Rectal smooth muscle tissue (tissue), 1 donor: Measurements from ENCODE around the gene APOC4.
A peak's percentile ranks its signal among the peaks of the same experiment; 100 is the strongest.
"Not testable (repeated sequence)": the region's sequence is repeated elsewhere in the genome, so short reads cannot be mapped to it uniquely, and the experiment has no call there.

ENCODE experiments used
- H3K27ac ChIP-seq: one replicate; pipeline ENCODE4 v1.7.0; 2013; ENCODE audit warnings: low read depth, low read length, inconsistent platforms
- H3K27me3 ChIP-seq: one replicate; pipeline ENCODE4 v1.7.0; 2013; ENCODE audit warnings: low read length; ENCODE audit not compliant: control insufficient read depth, insufficient read depth
- H3K36me3 ChIP-seq: one replicate; pipeline ENCODE4 v1.7.0; 2013; ENCODE audit warnings: low read length; ENCODE audit not compliant: control insufficient read depth, insufficient read depth
- H3K4me1 ChIP-seq: one replicate; pipeline ENCODE4 v1.7.0; 2013; ENCODE audit warnings: low read length; ENCODE audit not compliant: control insufficient read depth, insufficient read depth
- H3K4me3 ChIP-seq: one replicate; pipeline ENCODE4 v1.7.0; 2013; ENCODE audit warnings: low read length
- H3K9ac ChIP-seq: one replicate; pipeline ENCODE4 v1.7.0; 2013; ENCODE audit warnings: low read length

APOC4 gene

GRCh38 chr19:44907613-44908012, 34.4 kb upstream of the APOC4 start:
- Histone ChIP-seq H3K36me3 (no peaks in the 10 kb centered on the region), H3K9ac (no peak overlapping the region), H3K27me3 (peaks cover 12% of the 10 kb centered on the region), H3K4me3 (no peak overlapping the region), H3K4me1 (no peaks in the 10 kb centered on the region), H3K27ac (no peak overlapping the region)

GRCh38 chr19:44908074-44908835, 33.8 kb upstream of the APOC4 start:
- Histone ChIP-seq H3K27ac (no peak overlapping the region), H3K9ac (no peak overlapping the region), H3K4me3 (no peak overlapping the region), H3K27me3 (peaks cover 12% of the 10 kb centered on the region), H3K4me1 (no peaks in the 10 kb centered on the region), H3K36me3 (no peaks in the 10 kb centered on the region)

- Histone ChIP-seq H3K36me3 (no peaks in the 10 kb centered on the region), H3K27ac (no peak overlapping the region), H3K27me3 (peaks cover 12% of the 10 kb centered on the region), H3K4me3 (no peak overlapping the region), H3K4me1 (no peaks in the 10 kb centered on the region), H3K9ac (no peak overlapping the region)
Measured at GRCh38 chr19:44908836-44909261, 33.2 kb upstream of the APOC4 start.

- Histone ChIP-seq H3K36me3 (no peaks in the 10 kb centered on the region), H3K27ac (no peak overlapping the region), H3K4me3 (no peak overlapping the region), H3K9ac (no peak overlapping the region), H3K27me3 (peaks cover 9% of the 10 kb centered on the region), H3K4me1 (peaks cover 2% of the 10 kb centered on the region)
Measured at GRCh38 chr19:44909775-44910174, 32.3 kb upstream of the APOC4 start.

- H3K4me3 ChIP-seq, H3K36me3 ChIP-seq, H3K27ac ChIP-seq, H3K9ac ChIP-seq, H3K4me1 ChIP-seq, H3K27me3 ChIP-seq: not testable (repeated sequence)
Measured at GRCh38 chr19:44911896-44912295, 30.1 kb upstream of the APOC4 start.

DNA sequence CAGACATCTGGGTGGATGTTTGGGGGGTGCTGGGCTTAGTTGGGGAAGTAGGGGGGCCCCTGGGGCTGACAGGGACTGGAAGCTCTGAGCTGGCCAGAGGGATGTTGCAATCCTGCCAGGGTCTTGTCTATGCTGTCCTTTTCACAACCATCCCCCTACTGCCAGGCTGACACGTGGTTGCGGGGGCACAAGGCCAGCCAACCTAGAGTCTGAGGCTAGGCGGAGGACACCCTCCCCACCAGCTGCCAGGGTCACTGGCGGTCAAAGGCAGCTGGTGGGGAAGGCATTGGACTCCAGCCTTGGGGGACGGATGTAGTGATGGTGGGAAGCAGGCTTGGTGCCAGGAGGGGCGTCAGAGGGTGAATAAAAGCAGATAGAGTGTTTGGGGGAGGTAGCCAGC, 29.2 kb upstream of the APOC4 start:
- H3K4me3 ChIP-seq = no peak overlapping the region
- no peak overlapping the region for H3K27ac ChIP-seq
- no peaks in the 10 kb centered on the region for H3K27me3 ChIP-seq
- H3K4me1 ChIP-seq = peaks cover 3% of the 10 kb centered on the region
- no peak overlapping the region for H3K9ac ChIP-seq
- no peaks in the 10 kb centered on the region for H3K36me3 ChIP-seq

DNA sequence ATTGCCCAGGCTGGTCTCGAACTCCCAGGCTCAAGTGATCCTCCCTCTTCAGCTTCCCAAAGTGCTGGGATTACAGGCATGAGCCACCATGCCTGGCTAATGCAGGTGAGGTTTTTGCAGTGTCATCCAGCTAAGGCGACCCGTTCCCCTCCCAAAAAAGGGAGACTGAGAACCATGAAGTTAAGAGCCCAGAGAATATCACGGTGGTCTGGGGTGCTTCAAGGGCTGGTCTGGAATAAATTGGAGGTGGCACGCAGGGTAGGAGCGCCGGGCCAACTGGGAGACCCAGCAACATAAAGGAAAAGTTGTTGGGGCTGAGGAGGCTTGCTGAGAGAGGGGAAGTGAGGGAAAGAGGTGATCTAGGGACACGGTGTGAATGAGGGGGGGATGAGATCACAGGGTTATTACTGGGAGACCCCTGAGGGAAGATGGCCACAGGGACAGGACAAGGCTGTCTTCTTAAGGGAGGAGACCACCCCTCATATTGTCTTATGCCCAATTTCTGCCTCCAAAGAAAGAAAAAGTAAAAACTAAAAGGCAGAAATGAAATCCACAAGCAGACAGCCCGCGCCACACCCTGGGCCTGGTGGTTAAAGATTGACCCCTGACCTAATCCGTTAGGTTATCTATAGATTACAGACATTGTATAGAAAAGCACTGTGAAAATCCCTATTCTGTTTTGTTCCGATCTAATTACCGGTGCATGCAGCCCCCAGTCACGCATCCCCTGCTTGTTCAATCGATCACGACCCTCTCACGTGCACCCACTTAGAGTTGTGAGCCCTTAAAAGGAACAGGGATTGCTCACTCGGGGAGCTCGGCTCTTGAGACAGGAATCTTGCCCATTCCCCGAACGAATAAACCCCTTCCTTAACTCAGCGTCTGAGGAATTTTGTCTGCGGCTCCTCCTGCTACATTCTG, 28.3 kb upstream of the APOC4 start:
- H3K27ac ChIP-seq, H3K4me1 ChIP-seq, H3K9ac ChIP-seq, H3K36me3 ChIP-seq, H3K27me3 ChIP-seq, H3K4me3 ChIP-seq: not testable (repeated sequence)

DNA sequence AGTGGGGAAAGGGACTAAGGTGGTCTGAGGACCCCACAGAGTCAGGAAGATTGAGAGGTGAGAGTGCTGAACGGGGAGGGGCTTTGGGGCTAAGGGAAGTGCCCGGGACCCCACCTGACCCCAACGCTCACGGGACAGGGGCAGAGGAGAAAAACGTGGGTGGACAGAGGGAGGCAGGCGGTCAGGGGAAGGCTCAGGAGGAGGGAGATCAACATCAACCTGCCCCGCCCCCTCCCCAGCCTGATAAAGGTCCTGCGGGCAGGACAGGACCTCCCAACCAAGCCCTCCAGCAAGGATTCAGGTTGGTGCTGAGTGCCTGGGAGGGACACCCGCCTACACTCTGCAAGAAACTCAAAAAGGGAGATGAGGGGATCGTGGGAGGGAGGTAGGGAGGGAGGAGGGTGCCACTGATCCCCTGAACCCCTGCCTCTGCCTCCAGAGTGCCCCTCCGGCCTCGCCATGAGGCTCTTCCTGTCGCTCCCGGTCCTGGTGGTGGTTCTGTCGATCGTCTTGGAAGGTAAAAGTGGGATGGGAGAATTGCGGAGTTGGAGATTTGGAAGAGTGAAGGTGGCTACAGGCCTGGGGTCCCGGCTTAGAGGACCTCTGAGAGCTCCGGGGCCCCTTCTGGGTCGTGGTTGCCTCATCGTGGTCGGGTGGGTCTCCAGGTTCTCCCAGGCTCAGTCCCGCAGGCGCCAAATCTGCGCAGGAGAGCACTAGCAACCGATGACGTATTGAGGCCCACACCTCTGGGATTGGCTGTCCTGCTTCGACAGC, 27.4 kb upstream of the APOC4 start, which contains the start of gene APOC1:
Gene APOC1 (plus strand): TSS at position 176 of the 774 bp plus-strand sequence. CDS start 284 bp downstream, at position 460.
- H3K4me3 ChIP-seq = peak within 1 kb of the TSS; percentile 68
- H3K4me1 ChIP-seq, H3K27ac ChIP-seq, H3K36me3 ChIP-seq, H3K27me3 ChIP-seq, H3K9ac ChIP-seq: not testable (repeated sequence)

- no peak overlapping the region for H3K9ac ChIP-seq
- H3K27ac ChIP-seq = no peak overlapping the region
Measured at GRCh38 chr19:44924243-44924725, 17.8 kb upstream of the APOC4 start.

DNA sequence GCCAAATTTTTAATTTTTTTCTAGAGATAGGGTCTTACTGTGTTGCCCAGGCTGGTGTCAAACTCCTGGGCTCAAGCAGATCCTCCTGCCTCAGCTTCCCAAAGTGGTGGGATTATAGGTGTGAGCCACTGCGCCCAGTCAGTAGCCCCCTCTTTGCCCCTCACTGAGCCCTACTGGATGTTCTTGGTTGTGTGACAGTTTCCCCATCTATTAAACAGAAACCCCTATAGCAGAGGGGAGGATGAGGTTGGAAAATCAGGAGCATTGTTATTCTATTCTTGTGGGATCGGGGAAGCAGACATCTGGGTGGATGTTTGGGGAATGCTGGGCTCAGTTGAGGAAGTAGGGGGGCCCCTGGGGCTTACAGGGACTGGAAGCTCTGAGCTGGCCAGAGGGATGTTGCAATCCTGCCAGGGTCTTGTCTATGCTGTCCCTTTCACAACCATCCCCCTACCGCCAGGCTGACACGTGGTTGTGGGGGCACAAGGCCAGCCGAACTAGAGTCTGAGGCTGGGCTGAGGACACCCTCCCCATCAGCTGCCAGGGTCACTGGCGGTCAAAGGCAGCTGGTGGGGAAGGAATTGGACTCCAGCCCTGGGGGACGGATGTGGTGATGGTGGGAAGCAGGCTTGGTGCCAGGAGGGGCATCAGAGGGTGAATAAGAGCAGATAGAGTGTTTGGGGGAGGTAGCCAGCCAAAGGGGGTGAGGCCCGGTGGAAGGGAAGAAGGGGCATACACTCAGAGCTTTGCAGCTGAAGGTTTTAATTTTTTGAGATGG, 16.7 kb upstream of the APOC4 start:
- H3K4me1 ChIP-seq = no peaks in the 10 kb centered on the region
- no peak overlapping the region for H3K4me3 ChIP-seq
- no peak overlapping the region for H3K9ac ChIP-seq
- H3K27ac ChIP-seq = no peak overlapping the region
- H3K36me3 ChIP-seq = no peaks in the 10 kb centered on the region
- H3K27me3 ChIP-seq = no peaks in the 10 kb centered on the region

More at GRCh38 chr19:44924243-44924725, 17.8 kb upstream of the APOC4 start:
- H3K4me1 ChIP-seq = no peaks in the 10 kb centered on the region
- H3K36me3 ChIP-seq = no peaks in the 10 kb centered on the region
- H3K4me3 ChIP-seq = no peak overlapping the region
- H3K27me3 ChIP-seq = no peaks in the 10 kb centered on the region

DNA sequence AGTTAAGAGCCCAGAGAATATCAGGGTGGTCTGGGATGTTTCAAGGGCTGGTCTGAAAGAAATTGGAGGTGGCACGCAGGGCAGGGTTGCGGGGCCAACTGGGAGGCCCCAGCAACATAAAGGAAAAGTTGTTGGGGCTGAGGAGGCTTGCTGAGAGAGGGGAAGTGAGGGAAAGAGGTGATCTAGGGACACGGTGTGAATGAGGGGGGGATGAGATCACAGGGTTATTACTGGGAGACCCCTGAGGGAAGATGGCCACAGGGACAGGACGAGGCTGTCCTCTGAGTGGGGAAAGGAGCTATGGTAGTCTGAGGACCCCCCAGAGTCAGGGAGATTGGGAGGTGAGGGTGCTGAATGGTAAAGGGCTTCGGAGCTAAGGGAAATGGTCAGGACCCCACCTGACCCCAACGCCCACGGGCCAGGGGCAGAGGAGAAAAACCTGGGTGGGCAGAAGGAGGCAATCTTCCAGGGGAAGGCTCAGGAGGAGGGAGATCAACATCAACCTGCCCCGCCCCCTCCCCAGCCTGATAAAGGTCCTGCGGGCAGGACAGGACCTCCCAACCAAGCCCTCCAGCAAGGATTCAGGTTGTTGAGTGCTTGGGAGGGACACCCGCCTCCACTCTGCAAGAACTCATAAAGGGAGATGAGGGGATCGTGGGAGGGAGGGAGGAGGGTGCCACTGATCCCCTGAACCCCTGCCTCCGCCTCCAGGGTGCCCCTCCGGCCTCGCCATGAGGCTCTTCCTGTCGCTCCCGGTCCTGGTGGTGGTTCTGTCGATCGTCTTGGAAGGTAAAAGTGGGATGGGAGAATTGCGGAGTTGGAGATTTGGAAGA, 15.6 kb upstream of the APOC4 start:
- not testable (repeated sequence) for H3K4me3 ChIP-seq, H3K27ac ChIP-seq, H3K27me3 ChIP-seq

More for the DNA sequence above, 15.6 kb upstream of the APOC4 start:
- not testable (repeated sequence) for H3K36me3 ChIP-seq, H3K9ac ChIP-seq, H3K4me1 ChIP-seq
